Activated CD4-positive, CD25-positive, alpha-beta regulatory T cell treated with anti-CD3 and anti-CD28 coated beads, Interleukin-2, amount 50 U/mL, for 16 hours (primary cell): ENCODE data around the gene TPR.

Experiments
- DNase-seq: peaks from one replicate; pipeline ENCODE4 v3.0.0-alpha.2; 2020; ENCODE audit warnings: low read depth, low spot score

Gene TPR

GRCh38 chr1:186327331-186327730 lies 47.7 kb downstream of the TPR start:
- DNase-seq: no peak

DNA sequence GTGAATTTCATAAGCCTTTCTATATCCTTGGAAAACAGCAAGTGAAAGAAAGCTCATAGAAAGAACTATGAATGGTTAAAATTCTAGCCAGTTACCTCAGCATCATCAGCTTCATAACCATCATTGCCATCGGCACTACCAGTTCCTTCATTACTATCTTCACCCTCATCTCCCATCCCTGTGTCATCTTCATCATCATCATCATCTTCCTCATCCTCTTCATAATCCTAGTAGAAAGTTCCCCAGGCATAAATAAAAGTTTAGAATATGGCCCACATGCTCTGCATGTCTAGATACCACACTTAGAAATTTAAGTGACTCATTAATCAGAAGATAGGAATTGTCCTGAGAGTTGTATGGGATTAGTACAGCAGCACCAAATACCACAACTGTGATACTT lies 49.0 kb downstream of the TPR start:
- no peak for DNase-seq

- DNase-seq: no peak
Observed at GRCh38 chr1:186325239-186325638, 49.8 kb downstream of the TPR start.

DNA sequence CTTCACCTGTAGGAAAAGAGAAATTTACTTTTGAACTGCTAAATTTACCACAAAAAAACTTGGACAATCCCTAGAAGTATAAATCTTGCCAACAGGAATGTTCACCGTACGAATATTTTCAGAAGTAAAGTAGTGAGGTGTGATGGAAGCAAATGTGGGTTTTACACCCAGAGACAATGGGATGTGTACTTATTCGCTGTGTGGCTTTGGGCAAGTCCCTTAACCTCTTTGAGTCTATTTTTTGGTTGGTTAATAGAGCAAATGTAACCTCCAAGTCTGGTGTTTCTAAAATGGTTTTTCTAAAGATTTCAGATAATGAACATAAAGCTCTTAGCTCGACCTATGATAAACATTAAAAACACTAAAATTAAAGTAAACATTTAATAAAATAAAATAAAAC lies 51.2 kb downstream of the TPR start:
- no peak for DNase-seq

GRCh38 chr1:186315570-186315969 lies 59.5 kb downstream of the TPR start:
- DNase-seq: no peak

GRCh38 chr1:186311375-186312051 lies 63.5 kb downstream of the TPR start:
- DNase-seq: no peak

- no peak for DNase-seq
Observed at GRCh38 chr1:186310307-186310706, 64.7 kb downstream of the TPR start.

DNA sequence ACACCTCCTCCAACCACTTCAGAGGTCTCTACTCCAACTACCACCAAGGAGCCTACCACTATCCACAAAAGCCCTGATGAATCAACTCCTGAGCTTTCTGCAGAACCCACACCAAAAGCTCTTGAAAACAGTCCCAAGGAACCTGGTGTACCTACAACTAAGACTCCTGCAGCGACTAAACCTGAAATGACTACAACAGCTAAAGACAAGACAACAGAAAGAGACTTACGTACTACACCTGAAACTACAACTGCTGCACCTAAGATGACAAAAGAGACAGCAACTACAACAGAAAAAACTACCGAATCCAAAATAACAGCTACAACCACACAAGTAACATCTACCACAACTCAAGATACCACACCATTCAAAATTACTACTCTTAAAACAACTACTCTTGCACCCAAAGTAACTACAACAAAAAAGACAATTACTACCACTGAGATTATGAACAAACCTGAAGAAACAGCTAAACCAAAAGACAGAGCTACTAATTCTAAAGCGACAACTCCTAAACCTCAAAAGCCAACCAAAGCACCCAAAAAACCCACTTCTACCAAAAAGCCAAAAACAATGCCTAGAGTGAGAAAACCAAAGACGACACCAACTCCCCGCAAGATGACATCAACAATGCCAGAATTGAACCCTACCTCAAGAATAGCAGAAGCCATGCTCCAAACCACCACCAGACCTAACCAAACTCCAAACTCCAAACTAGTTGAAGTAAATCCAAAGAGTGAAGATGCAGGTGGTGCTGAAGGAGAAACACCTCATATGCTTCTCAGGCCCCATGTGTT lies 66.6 kb downstream of the TPR start:
- DNase-seq: no peak

GRCh38 chr1:186307445-186307844 lies 67.6 kb downstream of the TPR start:
- no peak for DNase-seq

DNA sequence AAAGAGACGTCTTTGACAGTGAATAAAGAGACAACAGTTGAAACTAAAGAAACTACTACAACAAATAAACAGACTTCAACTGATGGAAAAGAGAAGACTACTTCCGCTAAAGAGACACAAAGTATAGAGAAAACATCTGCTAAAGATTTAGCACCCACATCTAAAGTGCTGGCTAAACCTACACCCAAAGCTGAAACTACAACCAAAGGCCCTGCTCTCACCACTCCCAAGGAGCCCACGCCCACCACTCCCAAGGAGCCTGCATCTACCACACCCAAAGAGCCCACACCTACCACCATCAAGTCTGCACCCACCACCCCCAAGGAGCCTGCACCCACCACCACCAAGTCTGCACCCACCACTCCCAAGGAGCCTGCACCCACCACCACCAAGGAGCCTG lies 68.5 kb downstream of the TPR start:
- no peak for DNase-seq

DNA sequence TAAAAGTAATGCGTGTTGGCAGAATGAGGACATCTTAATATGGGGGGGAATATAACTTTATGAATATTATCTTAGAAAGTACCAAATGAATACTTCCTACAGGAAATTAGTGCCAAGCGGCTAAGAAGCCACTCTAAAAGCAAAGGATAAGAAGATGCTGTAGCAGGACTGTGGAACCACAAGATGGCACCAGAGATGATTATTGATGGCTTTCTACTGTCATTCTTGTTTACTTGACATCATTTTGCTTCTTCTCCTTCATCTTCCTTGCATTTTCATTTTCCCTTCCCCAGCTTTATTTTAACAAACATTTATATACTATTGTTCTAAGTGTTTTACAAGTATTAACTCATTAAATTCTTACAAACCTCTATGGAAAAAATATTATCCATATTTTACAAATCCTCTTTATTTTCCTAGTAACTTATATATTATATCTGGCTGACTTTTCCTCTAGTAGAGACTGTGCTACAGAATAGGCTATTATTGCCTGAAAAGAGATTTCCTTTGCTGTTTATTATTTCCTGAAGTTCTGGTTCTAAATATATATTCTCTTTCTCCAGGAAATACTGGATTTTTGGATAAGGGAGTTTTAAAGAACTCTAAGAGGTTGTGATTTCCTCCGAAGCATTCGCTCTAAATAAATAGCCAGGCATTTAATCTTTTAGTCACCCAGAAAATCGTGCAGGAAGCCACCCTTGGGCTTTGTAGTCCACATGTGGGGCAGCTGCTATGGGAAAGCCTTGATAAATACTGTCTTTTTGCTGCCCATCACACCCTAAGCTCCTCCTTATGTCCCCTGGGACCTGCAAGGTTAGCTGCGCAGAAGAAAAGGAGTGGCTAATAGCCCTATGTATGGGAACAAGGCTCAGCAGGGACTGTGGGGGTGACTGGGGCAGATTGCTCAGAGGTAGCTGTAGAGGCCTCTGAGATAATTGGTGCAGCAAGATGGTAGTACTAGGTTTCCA lies 69.8 kb downstream of the TPR start:
- no peak for DNase-seq

DNA sequence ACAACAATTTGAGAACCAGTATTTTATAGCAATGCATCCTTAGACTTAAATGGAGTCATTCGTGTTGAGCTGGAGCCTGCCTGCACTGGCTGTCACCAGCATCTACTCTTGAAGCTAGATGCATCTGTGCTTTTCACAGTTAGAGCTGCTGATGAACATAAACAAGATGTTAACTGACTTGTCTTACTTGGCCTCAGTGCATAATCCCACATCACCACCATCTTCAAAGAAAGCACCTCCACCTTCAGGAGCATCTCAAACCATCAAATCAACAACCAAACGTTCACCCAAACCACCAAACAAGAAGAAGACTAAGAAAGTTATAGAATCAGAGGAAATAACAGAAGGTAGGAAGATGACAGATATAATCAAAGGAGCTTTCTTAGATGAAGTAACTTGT lies 71.1 kb downstream of the TPR start:
- no peak for DNase-seq

DNA sequence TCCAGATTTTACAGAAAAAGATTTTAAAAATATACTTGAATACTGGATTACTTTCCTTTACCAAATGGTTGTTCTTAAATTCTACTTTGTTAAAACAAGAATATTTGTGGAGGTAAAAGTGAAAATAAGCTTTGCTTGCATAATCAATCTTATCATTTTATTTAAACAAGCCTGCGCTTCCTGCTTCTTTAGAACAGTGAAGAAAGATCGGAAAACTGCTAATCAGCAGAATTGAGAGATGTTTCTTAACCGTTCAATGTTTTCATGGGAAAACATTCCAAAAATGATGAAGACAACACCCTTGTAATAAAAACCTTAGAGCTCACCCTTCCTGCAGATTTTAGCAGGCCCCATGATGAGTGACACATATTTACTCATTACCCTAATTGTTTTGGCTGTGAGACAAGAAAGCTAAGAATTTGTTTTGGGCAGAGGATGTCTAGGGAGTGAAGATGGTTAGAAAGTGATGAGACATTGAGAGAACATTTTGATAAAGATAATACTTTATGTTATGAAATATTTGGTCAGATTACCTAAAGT lies 72.6 kb downstream of the TPR start:
- no peak for DNase-seq

DNA sequence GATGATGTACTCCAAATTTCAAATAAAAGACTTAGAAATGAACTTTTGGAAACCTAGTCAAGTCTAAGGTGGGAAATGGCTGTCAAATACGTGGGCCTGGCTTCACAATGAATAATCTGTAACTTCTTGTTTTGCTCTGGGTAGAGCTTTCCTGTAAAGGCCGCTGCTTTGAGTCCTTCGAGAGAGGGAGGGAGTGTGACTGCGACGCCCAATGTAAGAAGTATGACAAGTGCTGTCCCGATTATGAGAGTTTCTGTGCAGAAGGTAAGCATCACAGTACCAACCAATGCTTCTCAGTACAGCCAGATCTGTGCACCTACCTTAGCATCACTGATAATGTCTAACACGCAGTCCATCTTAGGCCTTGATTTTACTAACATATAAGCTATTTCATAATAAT lies 73.6 kb downstream of the TPR start:
- no peak for DNase-seq

- DNase-seq: no peak
Observed at GRCh38 chr1:186300056-186300455, 75.0 kb downstream of the TPR start.

- no peak for DNase-seq
Observed at GRCh38 chr1:186299570-186299969, 75.5 kb downstream of the TPR start.

DNA sequence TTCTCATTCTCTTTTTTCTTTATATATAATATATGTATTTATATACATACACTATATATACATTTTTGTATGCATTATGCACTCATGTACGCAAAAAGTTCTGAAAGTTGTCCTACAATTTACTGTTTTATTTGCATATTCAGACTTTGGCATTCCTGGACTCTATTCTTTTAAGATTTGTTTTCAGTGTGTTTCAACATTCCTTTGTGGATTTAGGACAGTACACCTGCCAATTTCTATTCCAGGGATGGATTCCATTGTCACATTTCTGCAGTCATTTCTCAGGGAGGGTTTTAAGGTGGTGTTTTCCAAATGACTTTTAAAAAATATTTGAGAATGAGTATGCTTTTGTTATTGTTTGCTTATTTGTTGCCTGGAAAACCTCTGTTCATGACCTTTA lies 76.2 kb downstream of the TPR start:
- no peak for DNase-seq

DNA sequence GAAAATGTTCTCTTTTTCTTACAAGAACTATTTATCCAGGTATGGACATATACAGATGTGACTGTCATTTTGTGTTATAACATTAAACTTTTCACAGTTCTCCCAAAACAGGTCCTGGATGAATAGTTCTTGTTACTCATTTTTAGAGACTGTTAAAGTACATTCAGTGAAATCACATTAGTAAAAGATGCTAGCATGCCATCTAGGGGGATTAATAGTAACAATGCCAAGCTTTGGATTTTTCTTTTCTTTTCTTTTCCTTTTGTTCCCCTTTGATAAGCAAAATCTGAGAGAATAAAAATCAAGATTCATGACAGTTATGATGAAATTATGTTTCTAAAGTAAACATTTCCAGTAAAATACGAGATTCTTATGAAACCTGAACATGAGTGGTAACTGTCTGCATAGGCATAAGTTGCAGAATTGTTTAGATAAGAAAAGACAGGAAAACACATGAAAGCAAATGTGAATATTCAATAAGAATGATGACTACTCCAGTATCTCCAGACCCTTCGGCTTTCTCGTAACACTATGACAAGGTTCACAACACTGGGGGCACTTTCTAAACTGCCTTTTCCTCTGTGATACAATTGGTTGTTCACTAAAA lies 77.5 kb downstream of the TPR start:
- DNase-seq: no peak

DNA sequence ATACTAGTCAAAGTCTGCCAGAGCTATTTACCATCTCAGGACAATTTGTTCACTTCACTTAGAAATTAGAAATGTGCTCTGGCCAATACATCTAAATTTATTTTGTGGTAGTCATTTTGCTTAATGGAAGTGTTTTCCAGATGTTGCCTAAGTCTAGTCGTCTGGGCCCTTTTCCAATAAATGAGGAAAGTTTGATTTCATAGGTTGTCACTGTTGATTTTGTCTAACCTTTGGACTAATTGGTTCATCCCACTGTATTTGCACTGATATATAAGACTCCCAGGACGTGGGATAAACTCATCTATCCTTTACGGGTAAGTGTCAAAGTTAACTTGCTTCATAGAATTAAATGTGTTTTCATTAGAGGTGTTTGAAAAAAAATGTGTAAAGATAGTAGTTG lies 79.1 kb downstream of the TPR start, which contains the start of gene PRG4:
Gene PRG4 (plus strand): TSS at position 300 of the 400 bp plus-strand sequence.
- DNase-seq: no peak

DNA sequence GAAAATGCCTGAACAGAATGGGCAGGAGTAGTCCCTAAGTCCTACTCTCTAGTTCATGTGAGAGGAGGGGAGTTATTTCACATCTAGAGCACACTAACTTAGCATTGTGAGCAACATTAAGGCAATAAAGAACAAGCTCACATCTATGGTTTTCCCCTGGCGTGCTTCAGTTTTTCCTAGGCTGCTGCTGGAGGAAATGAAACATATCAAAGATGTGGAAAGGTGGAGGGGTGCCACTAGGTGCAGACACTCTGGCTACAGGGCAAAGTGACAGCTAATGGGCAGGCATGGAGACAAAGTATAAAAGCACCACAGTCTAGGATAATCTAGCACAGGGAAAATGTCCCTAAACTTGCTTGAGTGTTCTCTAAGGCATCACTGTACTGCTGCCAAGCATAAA lies 82.2 kb downstream of the TPR start:
- DNase-seq: no peak

GRCh38 chr1:186291271-186291670 lies 83.8 kb downstream of the TPR start:
- no peak for DNase-seq
